T-cell (primary cell): ENCODE results near the gene IQSEC1. TPM values are rescaled to one million over a fixed set of nuclear protein-coding genes. Genes with fewer than 3 reads are reported as not detected.

Experiments
- ATAC-seq, 4 experiments: fragments of 200-7000 bp in 3 of 4; fragments of 150-1000 bp in 1 of 4; cut with Tn5 transposase; replicated peaks in 1 of 4; 1 replicate in 3 of 4; 2 replicates in 1 of 4; pipeline ENCODE4 v1.10.0; 2021; ENCODE audit warnings: moderate library complexity in 3 of 4, mild to moderate bottlenecking in 2 of 4, moderate number of reproducible peaks in 1 of 4
- CTCF ChIA-PET, 2 donors: fragments of 300-600 bp; sonication (Branson Sonifier 250); formaldehyde crosslinking; loops; one replicate each; lab custom pipeline; 2022; ENCODE audit warnings: antibody characterized with exemption in 2 of 2; lab: Charles Lee
- POLR2A ChIA-PET, 2 donors: fragments of 300-600 bp; sonication (Branson Sonifier 250); formaldehyde crosslinking; loops; one replicate each; lab custom pipeline; 2022; ENCODE audit warnings: antibody characterized with exemption in 2 of 2; lab: Charles Lee
- DNase-seq, 35 experiments: peaks; one replicate each; pipeline versions ENCODE4 v3.0.0 to v3.0.0-alpha.2; 2013 to 2023
- H3K27ac ChIP-seq: one replicate; pipeline ENCODE4 v1.5.1; 2013; ENCODE audit warnings: low read length
- H3K27me3 ChIP-seq, 2 experiments: replicated peaks in 1 of 2; 1 replicate in 1 of 2; 2 replicates in 1 of 2; pipeline versions ENCODE4 v1.6.1 to v1.7.0; 2013; ENCODE audit warnings: low read length in 1 of 2, mixed read lengths in 1 of 2; ENCODE audit not compliant: control insufficient read depth in 2 of 2, insufficient read depth in 2 of 2; ENCODE audit errors: extremely low read depth in 1 of 2
- H3K36me3 ChIP-seq, 2 donors: 1 replicate in 1 of 2; 2 replicates in 1 of 2; pipeline versions ENCODE4 v1.6.1 to v1.7.0; 2013; ENCODE audit warnings: low read length in 1 of 2; ENCODE audit not compliant: control insufficient read depth in 2 of 2, insufficient read depth in 1 of 2; ENCODE audit errors: extremely low read depth in 1 of 2
- H3K4me1 ChIP-seq, 2 experiments: 1 replicate in 1 of 2; 2 replicates in 1 of 2; pipeline versions ENCODE4 v1.6.1 to v1.7.0; 2013; ENCODE audit warnings: low read length in 2 of 2, mixed read lengths in 1 of 2; ENCODE audit not compliant: insufficient read depth in 2 of 2, control insufficient read depth in 1 of 2; ENCODE audit errors: extremely low read depth in 1 of 2
- H3K4me3 ChIP-seq, 2 donors: 1 replicate in 1 of 2; 2 replicates in 1 of 2; pipeline versions ENCODE4 v1.5.1 to v1.7.0; 2013; ENCODE audit warnings: mild to moderate bottlenecking in 2 of 2, low read length in 1 of 2, moderate library complexity in 1 of 2; ENCODE audit not compliant: control insufficient read depth in 1 of 2; ENCODE audit errors: extremely low read depth in 1 of 2
- H3K9me3 ChIP-seq: 2 replicates; pipeline ENCODE4 v1.7.0; 2013
- H3K27ac Mint-ChIP-seq, 2 donors: one replicate each; pipeline ENCODE4 v1.8.0; 2020 to 2021; ENCODE audit warnings: mild to moderate bottlenecking in 2 of 2, mixed read lengths in 2 of 2
- H3K27me3 Mint-ChIP-seq, 2 donors: one replicate each; pipeline ENCODE4 v1.8.0; 2021 to 2022; ENCODE audit warnings: mixed read lengths in 2 of 2
- H3K36me3 Mint-ChIP-seq: one replicate; pipeline ENCODE4 v1.8.0; 2021; ENCODE audit warnings: mixed read lengths
- H3K4me1 Mint-ChIP-seq, 3 donors: one replicate each; pipeline ENCODE4 v1.8.0; 2020 to 2022; ENCODE audit warnings: mixed read lengths in 3 of 3, mild to moderate bottlenecking in 1 of 3
- H3K4me3 Mint-ChIP-seq, 3 donors: one replicate each; pipeline ENCODE4 v1.8.0; 2020 to 2022; ENCODE audit warnings: mild to moderate bottlenecking in 3 of 3, mixed read lengths in 3 of 3, moderate library complexity in 3 of 3
- H3K9me3 Mint-ChIP-seq, 3 donors: one replicate each; pipeline ENCODE4 v1.8.0; 2020 to 2022; ENCODE audit warnings: mixed read lengths in 3 of 3
- WGBS: methylation state at CpG from one replicate; pipeline ENCODE4 v1.1.5; 2013; ENCODE audit warnings: missing lambda C conversion rate; ENCODE audit not compliant: insufficient coverage; 5-methylcytosine and 5-hydroxymethylcytosine counted together
- total RNA-seq, 35 experiments: library from RNA in 6 of 35; stranded (reverse) in 6 of 35; fragments of 120-200 nt in 1 of 35; gene quantifications; one replicate each; pipeline versions ENCODE4 v1.2.1 to v1.2.4 and lab custom pipeline; 2013 to 2026

IQSEC1 gene
- total RNA-seq, 5 donors from 2014 or later (not counting 1 experiment from before 2014, with no cell fraction given): 73.7 to 113 (median 86.9) TPM

DNA sequence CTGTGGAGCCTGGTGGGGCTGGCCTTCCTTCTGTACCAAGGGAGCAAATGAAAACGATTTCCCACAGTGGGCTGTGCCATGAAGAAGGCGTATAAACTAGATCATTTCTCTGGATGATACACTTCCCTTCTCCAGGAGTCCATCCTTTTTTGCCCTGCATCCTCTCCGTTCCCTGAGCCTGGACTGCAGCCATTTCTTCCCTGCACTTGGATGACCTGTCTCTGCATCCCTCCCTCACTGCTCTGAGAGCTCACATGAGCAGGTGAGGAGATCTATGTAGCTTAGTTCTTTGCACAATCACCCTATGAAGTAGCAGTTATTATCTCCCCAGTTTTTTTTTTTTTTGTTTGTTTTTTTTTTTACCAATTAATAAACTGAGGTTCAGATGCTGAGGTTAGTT, 46.7 kb downstream of the IQSEC1 start:
- ChIA-PET POLR2A (interaction anchor here (0.6 kb wide), 2 partner anchors 207 to 1338 kb away, joined by 3 to 11 read pairs; no protein-coding TSS in a partner anchor), CTCF (interaction anchor here (0.6 kb wide), 3 partner anchors 15 to 435 kb away, joined by 3 to 11 read pairs (median 7); no protein-coding TSS in a partner anchor)
- Mint-ChIP-seq H3K4me1 (peaks cover 0 to 15% (median 4%) of the 10 kb centered on the region in 3 donors), H3K27ac (no peak overlapping the region), H3K4me3 (no peak overlapping the region), H3K27me3 (no peaks in the 10 kb centered on the region), H3K36me3 (no peaks in the 10 kb centered on the region), H3K9me3 (no peaks in the 10 kb centered on the region)
- Histone ChIP-seq H3K36me3 (no peaks in the 10 kb centered on the region), H3K27me3 (peaks cover 0 to 5% of the 10 kb centered on the region in 2 experiments), H3K4me3 (no peak overlapping the region), H3K27ac (no peak overlapping the region), H3K9me3 (no peaks in the 10 kb centered on the region), H3K4me1 (no peaks in the 10 kb centered on the region)
- DNase-seq: no peak
- WGBS: no CpG with 5 or more reads among the region's 3 CpGs
- no peak for ATAC-seq

DNA sequence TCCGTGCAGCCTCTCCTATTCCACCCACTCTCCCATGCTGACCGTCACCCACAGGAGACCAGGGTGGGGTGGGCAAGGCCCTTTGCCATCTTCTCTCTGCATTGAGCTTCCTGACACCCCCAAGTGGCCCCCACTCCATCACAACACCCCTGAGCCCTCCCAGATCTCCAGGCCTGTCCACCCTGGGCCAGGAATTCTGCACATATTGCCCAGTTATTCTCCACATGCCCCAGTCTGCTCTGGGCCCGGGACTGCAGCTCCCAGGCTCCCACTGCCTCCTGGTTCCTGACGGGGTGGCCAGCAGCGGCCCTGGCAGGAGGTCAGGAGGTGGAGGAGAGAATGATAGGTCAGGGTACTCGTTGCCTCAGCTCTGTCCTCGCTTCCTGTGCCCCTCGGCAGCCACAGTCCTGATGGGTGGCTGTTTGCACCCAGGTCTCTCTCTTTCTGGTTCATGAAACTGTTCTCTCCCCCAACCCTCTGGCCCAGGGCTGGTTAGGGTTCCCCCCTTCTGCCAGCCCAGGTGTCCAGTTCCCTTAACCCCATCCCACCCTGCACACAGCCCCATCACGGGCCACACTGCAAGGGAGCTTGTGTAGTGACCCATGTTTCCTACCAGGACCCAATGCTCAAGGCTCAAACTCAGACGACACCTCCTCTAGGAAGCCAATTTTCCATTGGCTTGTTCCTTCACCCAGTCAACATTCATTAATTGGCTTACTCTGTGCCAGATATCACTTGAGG, 47.3 kb downstream of the IQSEC1 start:
- 79% methylated on average over 8 of the region's 10 CpGs for WGBS
- H3K36me3 Mint-ChIP-seq: no peaks in the 10 kb centered on the region
- ChIA-PET CTCF (interaction anchor here (0.6 kb wide), 2 partner anchors 235 to 435 kb away, joined by 3 to 11 read pairs; no protein-coding TSS in a partner anchor), POLR2A (interaction anchor here (0.6 kb wide), 2 partner anchors 207 to 1338 kb away, joined by 3 to 11 read pairs; no protein-coding TSS in a partner anchor)
- H3K4me3 Mint-ChIP-seq: no peak overlapping the region
- peaks cover 0 to 5% of the 10 kb centered on the region in 2 experiments for H3K27me3 ChIP-seq
- no peaks in the 10 kb centered on the region for H3K9me3 ChIP-seq
- H3K27ac ChIP-seq: no peak overlapping the region
- no peaks in the 10 kb centered on the region for H3K36me3 ChIP-seq
- H3K9me3 Mint-ChIP-seq: no peaks in the 10 kb centered on the region
- DNase-seq (no peak), ATAC-seq (no peak)
- H3K27ac Mint-ChIP-seq: no peak overlapping the region
- no peak overlapping the region for H3K4me3 ChIP-seq
- H3K4me1 Mint-ChIP-seq: peaks cover 0 to 15% (median 4%) of the 10 kb centered on the region in 3 donors
- H3K27me3 Mint-ChIP-seq: no peaks in the 10 kb centered on the region
- no peaks in the 10 kb centered on the region for H3K4me1 ChIP-seq

DNA sequence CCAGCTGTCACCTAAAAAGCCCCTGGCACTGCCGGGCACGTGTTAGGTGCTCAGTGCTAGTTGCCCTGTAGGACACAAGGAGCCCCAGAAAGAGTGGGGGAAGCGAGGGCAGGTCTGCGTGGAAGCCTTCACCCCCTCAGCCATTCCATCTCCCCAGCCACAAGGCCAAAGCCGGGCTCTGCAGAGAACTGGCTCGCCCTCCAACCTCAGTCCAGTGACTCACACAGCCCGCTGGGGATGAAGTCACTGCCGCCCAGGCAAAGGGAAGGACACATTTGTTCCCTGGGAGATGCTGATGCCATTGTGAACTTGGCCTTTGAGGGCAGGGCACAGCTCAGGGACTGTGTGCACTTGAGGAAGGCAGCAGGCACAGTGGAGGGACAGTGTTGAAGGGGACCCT, 48.1 kb downstream of the IQSEC1 start:
- Mint-ChIP-seq H3K36me3 (no peaks in the 10 kb centered on the region), H3K27ac (no peak overlapping the region), H3K4me1 (peaks cover 0 to 15% (median 8%) of the 10 kb centered on the region in 3 donors), H3K27me3 (no peaks in the 10 kb centered on the region), H3K9me3 (no peaks in the 10 kb centered on the region), H3K4me3 (no peak overlapping the region)
- peaks cover 0 to 5% of the 10 kb centered on the region in 2 experiments for H3K27me3 ChIP-seq
- H3K4me3 ChIP-seq: no peak overlapping the region
- no peaks in the 10 kb centered on the region for H3K4me1 ChIP-seq
- H3K36me3 ChIP-seq: no peaks in the 10 kb centered on the region
- H3K27ac ChIP-seq: no peak overlapping the region
- ChIA-PET POLR2A (no interaction called here), CTCF (no interaction called here)
- no peak for DNase-seq
- no peaks in the 10 kb centered on the region for H3K9me3 ChIP-seq
- WGBS: 92% methylated on average over 4 of the region's 8 CpGs
- ATAC-seq: no peak

DNA sequence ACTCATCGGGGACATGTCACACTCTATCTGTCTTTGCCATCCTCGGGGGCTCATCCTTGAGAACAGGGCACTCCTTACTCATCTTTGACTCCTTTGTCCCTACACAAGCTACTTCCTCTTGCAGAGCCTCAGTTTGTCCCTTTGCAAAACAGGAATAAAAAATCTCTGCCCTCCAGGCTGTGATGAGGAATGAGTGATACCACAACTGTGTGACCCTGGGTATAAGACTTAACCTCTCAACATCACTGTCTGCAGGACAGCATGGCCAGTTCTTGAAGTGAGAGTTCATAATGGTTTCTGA, 48.5 kb downstream of the IQSEC1 start:
- ChIA-PET POLR2A (no interaction called here), CTCF (no interaction called here)
- ATAC-seq (no peak), DNase-seq (no peak)
- 90% methylated on average over 2 of the region's 2 CpGs for WGBS
- no peaks in the 10 kb centered on the region for H3K27me3 Mint-ChIP-seq
- H3K27ac Mint-ChIP-seq: no peak overlapping the region
- no peaks in the 10 kb centered on the region for H3K9me3 Mint-ChIP-seq
- H3K9me3 ChIP-seq: no peaks in the 10 kb centered on the region
- no peaks in the 10 kb centered on the region for H3K36me3 ChIP-seq
- H3K4me1 Mint-ChIP-seq: peaks cover 0 to 15% (median 8%) of the 10 kb centered on the region in 3 donors
- H3K4me3 ChIP-seq: no peak overlapping the region
- H3K4me1 ChIP-seq: no peaks in the 10 kb centered on the region
- peaks cover 0 to 5% of the 10 kb centered on the region in 2 experiments for H3K27me3 ChIP-seq
- H3K36me3 Mint-ChIP-seq: no peaks in the 10 kb centered on the region
- no peak overlapping the region for H3K4me3 Mint-ChIP-seq
- no peak overlapping the region for H3K27ac ChIP-seq

DNA sequence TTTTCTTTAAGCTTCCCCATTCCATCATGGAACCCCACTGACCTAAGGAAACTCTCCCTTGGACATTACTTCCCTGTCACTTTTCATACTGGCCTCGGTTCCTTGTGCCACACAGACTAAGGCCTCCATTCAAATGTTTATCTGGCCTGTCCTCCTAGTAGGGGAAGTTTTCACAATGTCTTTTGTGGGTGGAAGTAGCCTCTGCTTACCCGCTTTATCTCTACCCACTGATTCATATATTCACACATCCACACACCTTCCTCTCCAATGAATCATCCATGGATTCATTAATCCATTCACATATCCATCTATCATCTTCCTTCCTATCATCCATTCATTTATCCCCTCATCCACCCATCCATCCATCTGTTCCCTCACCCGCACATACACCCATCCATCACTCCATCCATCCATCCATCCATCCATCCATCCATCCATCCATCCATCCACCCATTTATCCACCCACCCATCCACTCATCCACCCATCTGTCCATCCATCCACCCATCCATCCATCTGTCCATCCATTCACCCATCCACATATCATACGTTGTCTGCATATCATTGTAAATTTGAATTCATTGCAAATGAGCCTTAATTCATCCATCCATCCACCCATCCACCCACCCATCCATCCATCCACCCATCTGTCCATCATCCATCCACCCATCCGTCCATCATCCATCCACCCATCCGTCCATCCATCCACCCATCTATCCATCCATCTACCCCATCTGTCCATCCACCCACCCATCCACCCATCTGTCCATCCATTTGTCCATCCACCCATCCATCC, 49.1 kb downstream of the IQSEC1 start:
- DNase-seq (no peak), ATAC-seq (no peak)
- peaks cover 0 to 5% of the 10 kb centered on the region in 2 experiments for H3K27me3 ChIP-seq
- ChIA-PET POLR2A (no interaction called here), CTCF (no interaction called here)
- H3K4me1 ChIP-seq: no peaks in the 10 kb centered on the region
- H3K9me3 ChIP-seq: no peaks in the 10 kb centered on the region
- H3K4me3 ChIP-seq: no peak overlapping the region
- Mint-ChIP-seq H3K9me3 (no peaks in the 10 kb centered on the region), H3K4me3 (no peak overlapping the region), H3K27me3 (no peaks in the 10 kb centered on the region), H3K36me3 (no peaks in the 10 kb centered on the region), H3K27ac (no peak overlapping the region), H3K4me1 (peaks cover 0 to 15% (median 8%) of the 10 kb centered on the region in 3 donors)
- WGBS: 81% methylated on average over 5 of the region's 6 CpGs
- no peaks in the 10 kb centered on the region for H3K36me3 ChIP-seq
- H3K27ac ChIP-seq: no peak overlapping the region

DNA sequence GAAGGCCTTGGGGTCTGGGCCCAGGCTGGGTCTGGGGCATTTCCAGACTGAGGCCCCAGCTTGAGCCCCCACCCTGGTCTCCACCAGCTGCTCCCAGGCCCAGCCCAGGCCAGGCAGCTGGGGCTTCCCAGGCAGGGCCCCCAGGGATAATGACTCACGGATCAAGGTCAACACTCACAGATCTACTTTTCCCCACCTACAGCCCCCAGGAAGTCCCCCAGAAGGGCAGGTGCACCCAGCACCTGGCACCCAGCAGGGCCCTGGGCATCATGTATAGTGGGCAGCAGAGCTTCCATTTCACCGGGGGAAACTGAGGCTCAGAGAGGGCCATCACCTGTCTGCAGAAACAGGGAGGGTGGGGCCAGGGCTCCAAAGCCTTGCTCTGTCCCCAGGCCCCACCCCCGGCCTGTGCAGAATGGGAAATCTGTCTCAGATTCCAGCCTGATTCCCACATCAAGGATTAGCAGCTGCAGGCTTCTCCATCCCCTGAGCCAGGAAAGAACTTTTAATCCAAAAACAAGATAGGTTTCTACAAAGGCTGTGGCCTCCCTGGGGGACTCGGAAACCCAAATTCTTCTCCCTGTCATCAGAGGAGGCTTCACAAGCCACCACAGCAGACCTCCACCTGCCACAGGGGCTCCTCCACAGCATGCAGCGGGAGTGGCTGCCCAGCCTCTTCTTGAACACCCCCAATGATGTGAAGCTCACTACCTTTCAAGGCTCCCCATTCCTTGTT, 49.8 kb downstream of the IQSEC1 start:
- H3K27ac Mint-ChIP-seq: no peak overlapping the region
- no peaks in the 10 kb centered on the region for H3K27me3 Mint-ChIP-seq
- POLR2A ChIA-PET: no interaction called here
- CTCF ChIA-PET: interaction anchor here in 1 of 2 donors (0.5 kb wide), 1 partner anchor 10 kb away, joined by 4 read pairs; no protein-coding TSS in a partner anchor
- no peaks in the 10 kb centered on the region for H3K36me3 ChIP-seq
- peaks cover 0 to 3% of the 10 kb centered on the region in 2 experiments for H3K4me1 ChIP-seq
- no peak overlapping the region for H3K4me3 ChIP-seq
- no peaks in the 10 kb centered on the region for H3K9me3 ChIP-seq
- H3K9me3 Mint-ChIP-seq: no peaks in the 10 kb centered on the region
- no peak overlapping the region for H3K27ac ChIP-seq
- DNase-seq (no peak), ATAC-seq (no peak)
- peaks cover 0 to 5% of the 10 kb centered on the region in 2 experiments for H3K27me3 ChIP-seq
- no peaks in the 10 kb centered on the region for H3K36me3 Mint-ChIP-seq
- no peak overlapping the region for H3K4me3 Mint-ChIP-seq
- WGBS: 95% methylated on average over 4 of the region's 5 CpGs
- peaks cover 0 to 15% (median 9%) of the 10 kb centered on the region in 3 donors for H3K4me1 Mint-ChIP-seq
